ENCODE measurements around the gene FZD1.

FZD1 gene

GRCh38 chr7:91265693-91266066 lies 1.4 kb downstream of the FZD1 start:
- peak in 1 of 4 experiments; percentile 8 for DNase-seq

GRCh38 chr7:91266067-91266688 lies 1.9 kb downstream of the FZD1 start:
- DNase-seq, result no peak

GRCh38 chr7:91266689-91267090 lies 2.5 kb downstream of the FZD1 start:
- no peak for DNase-seq

- DNase-seq, result peak in 1 of 4 experiments; percentile 25
Measured at GRCh38 chr7:91267171-91267955, 3.1 kb downstream of the FZD1 start.

- DNase-seq, result no peak
Measured at GRCh38 chr7:91270372-91270771, 6.1 kb downstream of the FZD1 start.

- no peak for DNase-seq
Measured at GRCh38 chr7:91276909-91277308, 12.7 kb downstream of the FZD1 start.

GRCh38 chr7:91280185-91280584 lies 16.0 kb downstream of the FZD1 start:
- no peak for DNase-seq

GRCh38 chr7:91280604-91281003 lies 16.4 kb downstream of the FZD1 start:
- DNase-seq, result no peak

GRCh38 chr7:91285696-91286355 lies 21.6 kb downstream of the FZD1 start:
- peak; percentile 23 to 74 (median 46) for DNase-seq

- DNase-seq, result no peak
Measured at GRCh38 chr7:91286432-91286831, 22.2 kb downstream of the FZD1 start.

GRCh38 chr7:91287371-91288084 lies 23.3 kb downstream of the FZD1 start:
- DNase-seq, result peak; percentile 22 to 58 (median 54)

- DNase-seq, result peak; percentile 54 to 81 (median 68)
Measured at GRCh38 chr7:91288208-91288824, 24.1 kb downstream of the FZD1 start.

- no peak for DNase-seq
Measured at GRCh38 chr7:91289633-91290254, 25.5 kb downstream of the FZD1 start.

- no peak for DNase-seq
Measured at GRCh38 chr7:91291302-91291701, 27.1 kb downstream of the FZD1 start.

- no peak for DNase-seq
Measured at GRCh38 chr7:91291902-91292301, 27.7 kb downstream of the FZD1 start.

GRCh38 chr7:91292506-91292905 lies 28.3 kb downstream of the FZD1 start:
- DNase-seq, result no peak

GRCh38 chr7:91293136-91293535 lies 28.9 kb downstream of the FZD1 start:
- no peak for DNase-seq

GRCh38 chr7:91293840-91294239 lies 29.6 kb downstream of the FZD1 start:
- no peak for DNase-seq

- no peak for DNase-seq
Measured at GRCh38 chr7:91294639-91295220, 30.5 kb downstream of the FZD1 start.

GRCh38 chr7:91295576-91295975 lies 31.3 kb downstream of the FZD1 start:
- no peak for DNase-seq

GRCh38 chr7:91297939-91298338 lies 33.7 kb downstream of the FZD1 start:
- DNase-seq, result no peak
